Ramos (cell line): ENCODE results near the gene RHCG.

Source experiments
- in situ Hi-C: fragments of 300-500 bp; cut with MboI; formaldehyde crosslinking; loops from one replicate; pipeline ENCODE4 v1.14.3; 2022; ENCODE audit warnings: low sequenced_read_pairs; ENCODE audit not compliant: unreplicated experiment

Gene RHCG

GRCh38 chr15:89450076-89451006 is 46.0 kb downstream of the RHCG start:
- in situ Hi-C loops = no loop called here

DNA sequence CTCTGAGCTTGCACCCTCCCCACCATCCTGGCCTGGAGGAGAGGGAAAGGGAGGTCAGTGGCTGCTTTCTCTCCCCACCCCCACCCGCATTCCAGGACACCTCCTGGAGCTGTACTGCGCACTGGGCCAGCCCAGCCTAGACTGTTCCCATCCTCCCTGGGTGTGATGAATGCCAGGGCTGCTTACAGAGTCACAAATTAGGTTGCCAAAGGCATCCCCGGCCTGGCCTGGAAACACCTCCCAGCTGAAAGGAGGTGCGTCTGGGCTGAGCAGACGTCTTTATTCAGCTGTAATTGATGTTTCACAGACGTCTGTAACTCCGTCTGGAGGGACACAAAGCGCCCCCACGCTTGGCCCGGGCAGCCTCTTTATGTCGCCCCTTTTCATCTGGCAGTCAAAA is 47.6 kb downstream of the RHCG start:
- in situ Hi-C loops = no loop called here

- in situ Hi-C loops = no loop called here
Observed at GRCh38 chr15:89447676-89448075, 48.7 kb downstream of the RHCG start.

DNA sequence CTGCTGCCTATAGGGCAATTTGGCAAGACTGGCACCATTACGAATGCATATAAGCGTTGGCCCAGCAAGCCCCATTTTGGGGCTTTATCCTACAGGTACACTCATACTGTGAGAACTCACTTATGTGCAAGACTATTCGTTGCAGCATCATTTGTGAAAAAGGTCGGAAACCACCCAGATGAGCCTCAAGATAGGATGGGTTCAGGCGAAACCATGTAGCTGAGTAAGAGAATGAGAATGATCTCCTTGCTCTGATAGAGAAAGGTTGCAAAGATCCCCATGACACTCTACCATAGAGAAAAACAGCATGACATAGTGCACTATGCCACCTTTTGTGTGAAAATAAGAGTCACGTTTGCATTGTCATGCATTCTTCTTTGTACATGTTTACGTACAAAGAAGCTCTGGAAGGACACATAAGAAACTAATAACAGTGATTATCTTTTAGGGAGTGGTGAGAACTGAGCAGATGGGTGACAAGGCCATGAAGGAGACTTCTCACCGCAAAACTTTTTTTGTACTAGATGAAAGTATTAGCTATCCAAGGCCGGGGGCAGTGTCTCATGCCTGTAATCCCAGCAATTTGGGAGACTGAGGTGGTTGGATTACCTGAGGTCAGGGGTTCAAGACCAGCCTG is 50.0 kb downstream of the RHCG start:
- in situ Hi-C loops = no loop called here

DNA sequence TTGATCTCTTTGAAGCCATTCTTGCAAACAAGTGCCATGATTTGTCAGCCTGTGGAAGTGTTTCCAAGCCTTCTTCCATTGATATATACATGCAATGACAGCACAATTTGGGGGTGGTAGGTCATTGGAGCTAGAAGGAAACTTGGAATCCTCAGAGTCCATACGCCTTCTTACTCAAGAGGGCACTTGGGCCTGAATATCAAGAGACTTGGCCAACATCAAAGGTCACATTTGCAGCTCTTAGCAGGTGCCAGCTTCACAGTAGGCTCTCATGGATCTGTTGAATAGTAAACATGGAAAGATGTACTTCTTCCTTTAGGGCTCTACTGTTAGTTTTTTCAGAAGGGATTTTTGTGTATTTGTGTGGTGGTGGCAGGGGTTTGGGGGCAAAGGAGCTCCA is 50.9 kb downstream of the RHCG start:
- in situ Hi-C loops = no loop called here

DNA sequence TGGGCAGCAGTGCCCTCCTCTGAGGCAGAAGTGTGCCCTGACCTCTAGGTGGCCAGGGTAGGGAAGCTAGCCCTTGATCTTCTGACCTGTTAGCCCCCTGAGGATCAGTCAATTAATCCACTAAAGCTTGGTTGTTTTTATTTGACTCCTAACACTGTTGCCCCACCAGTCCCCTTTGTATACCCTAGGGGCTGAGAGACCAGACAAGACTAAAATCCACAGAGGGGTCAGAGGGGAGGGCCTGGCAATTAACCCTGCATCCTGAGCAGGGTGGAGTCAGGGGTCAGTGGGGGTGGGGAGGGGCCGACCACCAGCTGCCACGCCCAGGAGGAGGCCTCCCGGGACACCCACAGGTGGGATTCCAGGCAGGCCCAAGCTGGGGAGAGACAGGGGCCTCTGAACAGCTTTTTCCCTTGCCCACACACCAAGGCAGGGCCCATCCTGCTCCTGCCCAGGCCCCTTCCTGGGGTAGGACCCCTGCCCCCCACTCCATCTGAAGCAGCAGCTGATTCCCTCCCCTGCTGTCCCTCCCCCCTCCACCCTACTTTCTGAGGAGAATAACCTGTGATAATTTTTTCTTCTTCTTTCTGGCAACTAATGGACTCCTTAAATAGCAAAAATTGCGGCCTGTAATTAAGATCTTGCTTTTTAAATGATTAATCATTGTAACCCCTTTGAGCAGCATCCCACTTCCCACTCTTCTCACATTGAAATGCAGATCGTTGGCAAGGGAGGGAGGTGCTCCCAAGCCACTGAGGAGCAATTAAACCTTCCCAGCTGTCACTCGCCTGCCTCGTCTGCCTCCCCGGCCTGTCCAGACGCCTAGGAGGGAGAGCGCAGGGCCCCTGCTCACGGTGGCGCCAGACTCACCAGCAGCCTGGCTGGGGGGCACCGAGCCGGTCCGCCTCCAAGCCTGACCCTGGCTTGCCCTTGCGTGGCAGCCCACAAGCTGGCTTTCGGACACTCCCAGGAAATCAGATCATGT is 51.9 kb downstream of the RHCG start:
- in situ Hi-C loops = no loop called here

DNA sequence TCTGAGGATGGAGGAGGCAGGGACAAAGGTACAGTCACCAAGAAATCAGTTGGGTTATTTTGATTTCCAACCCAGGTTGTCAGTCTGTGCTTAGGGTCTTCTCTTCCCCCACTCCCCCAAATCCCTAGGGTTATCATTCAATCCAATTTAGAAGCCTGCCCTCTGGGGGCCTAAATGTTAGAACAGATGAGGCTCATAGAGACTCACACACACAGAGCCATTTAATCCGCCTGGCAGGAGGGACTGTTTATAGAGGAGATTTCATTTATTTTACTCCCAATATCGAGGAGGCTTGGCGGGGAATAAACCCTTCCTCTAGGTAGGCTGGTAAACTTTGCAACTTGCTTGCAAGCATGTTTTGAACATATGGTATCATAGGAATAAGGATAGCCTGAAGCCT is 52.8 kb downstream of the RHCG start:
- in situ Hi-C loops = no loop called here

DNA sequence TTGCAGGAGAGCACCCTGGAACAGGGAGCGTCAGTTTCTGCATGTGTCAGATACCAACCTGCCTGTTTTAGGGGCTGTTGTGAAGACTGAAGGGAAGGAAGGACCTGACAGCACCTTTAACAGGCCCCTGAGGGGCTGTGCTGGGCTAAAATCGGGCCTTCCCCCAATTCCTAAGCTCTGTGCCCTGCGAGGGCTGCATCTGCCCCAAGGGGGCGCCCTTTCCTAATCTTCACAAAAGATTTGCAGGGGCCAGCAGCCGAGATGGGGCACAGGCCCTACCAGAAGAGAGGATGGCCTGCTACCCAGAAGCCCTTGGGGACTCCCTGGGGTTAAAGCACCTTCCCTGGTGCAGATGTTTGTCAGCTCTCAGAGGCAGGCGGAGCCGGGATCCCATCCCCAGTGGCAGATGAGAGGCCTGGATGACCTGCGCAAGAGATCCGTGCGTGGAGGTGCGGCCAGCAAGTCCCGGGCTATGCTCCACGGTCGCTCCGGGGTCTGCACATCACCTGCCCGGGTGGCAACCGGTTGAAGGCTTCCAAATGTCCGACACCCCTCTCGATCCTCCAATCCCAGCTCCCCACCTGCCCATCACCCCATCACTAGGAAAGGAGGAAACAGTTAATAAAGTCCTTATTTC is 53.6 kb downstream of the RHCG start:
- in situ Hi-C loops = no loop called here

GRCh38 chr15:89442155-89442554 is 54.2 kb downstream of the RHCG start:
- in situ Hi-C loops = no loop called here

GRCh38 chr15:89441295-89441812 is 55.0 kb downstream of the RHCG start:
- in situ Hi-C loops = no loop called here

DNA sequence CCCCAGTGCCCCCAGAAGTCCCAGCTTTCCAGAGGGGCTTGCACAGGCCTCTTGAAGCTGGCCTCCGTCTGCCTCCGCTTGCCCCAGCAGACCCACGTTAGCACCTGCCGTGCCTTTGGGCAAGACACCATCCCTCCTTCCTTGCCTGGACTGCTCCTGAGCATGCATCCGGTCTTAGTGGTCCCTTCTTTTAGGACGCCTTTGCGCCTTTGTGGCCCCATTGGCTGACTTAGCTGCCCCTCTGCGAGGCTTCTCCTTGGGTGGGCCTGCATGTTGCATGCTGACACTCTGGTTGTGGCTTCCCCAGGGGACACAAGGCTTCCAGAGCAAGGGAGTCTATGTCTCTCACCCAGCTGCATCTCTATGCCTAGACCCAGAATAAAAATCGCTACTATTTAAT is 56.6 kb downstream of the RHCG start:
- in situ Hi-C loops = no loop called here

DNA sequence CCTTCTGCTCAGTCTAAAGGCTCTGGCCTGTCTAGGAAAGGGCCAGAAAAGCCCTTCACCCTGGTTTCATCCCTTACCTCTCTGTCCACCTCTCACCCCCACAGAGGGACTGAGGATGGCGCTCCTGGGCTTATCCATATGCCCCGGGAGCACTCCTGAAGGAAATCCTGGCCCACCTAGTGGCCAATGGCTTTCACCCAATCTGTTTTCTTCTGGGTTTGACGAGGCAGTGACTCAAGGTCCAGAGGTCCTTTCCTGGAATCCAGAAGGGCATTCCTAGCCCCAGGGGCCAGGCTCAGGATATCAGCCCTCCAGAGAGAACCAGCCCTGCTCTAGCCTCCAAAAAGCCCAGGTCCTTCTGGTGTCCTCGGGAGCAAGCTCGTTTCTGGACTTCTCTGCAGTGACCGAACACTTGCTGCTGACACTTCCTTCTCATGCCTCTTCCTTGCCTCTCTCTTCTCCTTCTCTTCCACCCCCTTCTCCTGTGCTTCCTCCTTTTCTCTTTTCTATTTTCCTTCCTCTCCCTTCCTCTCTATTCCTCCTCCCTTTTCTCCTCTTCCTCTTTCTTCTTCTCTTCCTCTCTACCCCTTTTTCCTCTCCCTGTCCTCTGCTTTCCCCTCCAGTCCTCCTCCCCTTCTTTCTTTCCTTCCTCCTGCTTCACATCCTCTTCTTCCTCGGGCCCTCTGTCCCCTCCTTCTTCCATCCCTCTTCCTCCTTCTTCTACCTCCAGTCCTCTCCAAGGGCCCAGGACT is 59.6 kb downstream of the RHCG start:
- in situ Hi-C loops = no loop called here

DNA sequence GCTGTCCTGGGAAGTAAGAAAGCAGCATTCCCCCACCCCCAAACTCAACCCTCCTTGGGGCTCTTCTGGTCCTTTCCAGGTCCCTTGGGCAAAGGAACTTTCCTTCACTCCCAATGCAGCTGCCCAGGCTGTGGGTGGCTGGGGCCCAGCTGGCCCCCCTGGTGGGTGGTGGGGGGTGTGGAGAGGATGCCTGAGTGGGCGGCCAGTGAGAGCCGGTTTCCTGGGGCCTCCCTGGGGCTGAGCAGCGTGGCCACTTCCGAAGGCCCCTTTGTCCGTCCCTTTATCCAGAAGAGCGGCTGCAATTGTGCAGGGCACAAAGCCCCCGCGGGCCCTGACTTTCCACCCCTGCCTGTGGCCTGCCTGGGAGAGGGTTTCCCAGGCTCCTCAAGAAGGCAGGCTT is 61.0 kb downstream of the RHCG start:
- in situ Hi-C loops = no loop called here

DNA sequence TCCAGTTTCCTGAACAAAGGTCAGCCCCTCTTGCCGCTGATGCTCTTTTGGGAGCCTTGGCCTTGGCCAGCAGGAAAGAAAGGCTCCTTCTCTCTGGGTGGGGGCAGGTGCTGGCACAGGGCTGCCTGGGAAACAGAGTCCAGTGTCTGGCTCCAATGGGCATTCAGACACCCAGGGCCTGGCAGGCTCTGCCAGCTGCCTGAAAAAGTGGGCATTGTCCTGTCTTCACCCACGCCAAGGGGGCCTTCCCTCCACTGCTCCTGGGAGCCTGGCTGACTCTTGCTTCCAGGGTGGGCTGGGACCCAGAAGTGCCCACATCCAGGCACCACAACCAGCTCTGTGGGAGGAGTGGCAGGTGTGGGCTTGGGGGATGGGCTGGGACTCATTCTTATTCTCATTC is 62.7 kb downstream of the RHCG start:
- in situ Hi-C loops = no loop called here

DNA sequence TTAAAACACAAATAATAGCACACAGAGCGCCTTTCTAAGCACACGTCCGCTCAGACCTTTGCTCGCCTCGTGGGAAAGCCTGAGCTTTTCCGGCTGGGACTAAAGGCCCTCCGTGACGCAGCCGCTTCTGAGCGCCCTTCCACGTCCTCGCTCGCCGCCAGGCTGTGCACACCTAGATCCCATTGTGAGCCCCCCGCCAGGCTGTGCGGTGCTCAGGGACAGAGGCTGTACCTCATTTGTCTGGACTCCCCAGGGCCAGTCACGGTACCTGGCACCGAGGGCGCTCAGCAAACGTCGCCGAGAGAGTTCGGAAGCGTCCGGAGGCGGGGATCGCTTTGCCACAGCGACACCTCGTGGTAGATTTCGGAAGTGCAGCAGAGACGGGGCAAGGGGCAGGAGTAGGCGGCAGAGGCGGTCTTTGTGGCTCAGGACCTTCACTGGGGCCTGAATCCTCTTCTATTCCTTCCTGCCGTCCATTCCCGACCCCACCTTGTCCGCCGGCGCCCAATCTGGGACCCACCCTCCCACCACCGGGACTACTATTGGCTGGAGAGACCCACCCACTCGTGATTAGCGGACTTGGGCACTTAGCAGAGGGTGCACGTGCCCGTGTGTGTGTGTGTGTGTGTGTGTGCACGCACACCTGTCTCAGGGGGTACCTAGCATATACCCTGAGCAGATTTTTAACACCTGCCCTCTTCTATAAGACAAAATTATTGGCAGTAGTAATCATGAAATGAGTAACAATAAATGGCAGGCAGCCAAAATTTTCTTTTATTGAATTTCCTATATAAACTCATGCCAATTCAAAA is 65.6 kb downstream of the RHCG start:
- in situ Hi-C loops = no loop called here

DNA sequence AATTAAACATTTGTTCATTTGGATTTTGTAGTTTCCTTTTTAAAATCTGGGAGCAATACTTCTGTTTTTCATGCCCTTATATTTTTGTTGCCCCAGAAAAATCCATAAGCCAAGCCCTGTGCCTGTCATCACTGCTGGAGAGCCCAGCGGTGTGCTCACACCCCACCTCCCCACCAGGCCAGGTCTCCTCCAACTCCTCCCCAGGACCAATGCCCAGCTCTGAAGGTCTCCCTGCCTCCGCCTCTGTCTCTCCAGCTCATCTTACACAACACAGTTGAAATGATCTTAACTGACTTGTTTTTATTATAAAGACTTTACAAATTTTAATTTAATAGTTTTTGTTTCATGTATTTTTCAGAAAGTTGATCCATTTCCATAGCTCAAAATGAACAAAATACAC is 66.4 kb downstream of the RHCG start:
- in situ Hi-C loops = no loop called here

DNA sequence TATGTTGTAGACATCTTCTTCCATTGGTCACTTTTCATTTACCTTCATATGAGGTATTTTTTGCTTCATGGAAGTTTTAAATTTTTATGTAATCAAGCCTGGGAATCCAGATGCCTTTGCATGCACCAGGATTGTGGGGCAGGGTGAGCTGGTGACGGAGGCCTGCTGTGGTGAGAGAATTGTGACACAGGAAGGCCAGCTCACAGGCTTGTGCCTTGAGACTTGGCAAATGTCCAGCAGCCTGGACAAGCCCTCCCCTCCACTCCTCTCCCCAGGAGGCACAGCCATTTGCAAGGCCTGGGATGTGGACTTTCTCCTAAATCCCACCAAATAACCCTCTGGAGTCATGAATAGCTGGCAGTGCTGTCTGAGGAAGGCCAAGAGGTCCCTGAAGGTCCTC is 67.4 kb downstream of the RHCG start:
- in situ Hi-C loops = no loop called here

DNA sequence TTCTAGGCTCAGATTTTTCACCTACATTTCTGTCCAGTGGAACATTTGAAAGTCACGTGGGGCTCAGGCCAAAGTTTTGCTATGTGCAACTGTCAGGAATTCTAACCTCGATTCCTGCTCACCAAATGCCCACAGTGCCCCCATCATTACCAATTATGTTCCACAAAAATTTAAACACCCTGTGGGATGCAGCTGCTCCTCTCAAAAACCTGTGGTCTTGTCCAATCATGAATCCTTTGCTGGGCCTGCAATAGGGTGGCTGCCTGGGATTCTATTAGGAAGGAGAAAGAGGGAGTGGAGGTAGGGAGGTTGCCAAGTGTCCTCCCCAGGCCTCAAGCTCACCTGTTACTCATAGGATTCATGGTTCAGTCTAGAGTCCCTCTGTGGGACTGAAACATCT is 68.1 kb downstream of the RHCG start:
- in situ Hi-C loops = no loop called here
